Mesenchymal stem cell (in vitro differentiated cells and primary cell): Measurements from ENCODE around the gene C22orf31.
A peak's percentile ranks its signal among the peaks of the same experiment; 100 is the strongest.

ENCODE experiments used
- DNase-seq: peaks from one replicate; pipeline ENCODE4 v3.0.0-alpha.2; 2013
- H2AFZ ChIP-seq: one replicate; pipeline ENCODE4 v1.6.1; 2013; ENCODE audit warnings: low read depth, mild to moderate bottlenecking, control low read depth, inconsistent platforms, low read length, moderate library complexity
- H2AK5ac ChIP-seq: 2 replicates; pipeline ENCODE4 v1.6.1; 2013; ENCODE audit warnings: low read length, moderate library complexity, mild to moderate bottlenecking, inconsistent platforms; ENCODE audit not compliant: severe bottlenecking
- H2BK120ac ChIP-seq: one replicate; pipeline ENCODE4 v1.6.1; 2013; ENCODE audit warnings: low read depth, mild to moderate bottlenecking, inconsistent platforms, low read length, moderate library complexity
- H2BK12ac ChIP-seq, 2 experiments: one replicate each; pipeline ENCODE4 v1.6.1; 2013; ENCODE audit warnings: inconsistent platforms in 2 of 2, low read length in 2 of 2, mild to moderate bottlenecking in 2 of 2, moderate library complexity in 2 of 2, control low read depth in 1 of 2
- H2BK15ac ChIP-seq: one replicate; pipeline ENCODE4 v1.6.1; 2013; ENCODE audit warnings: mild to moderate bottlenecking, low read depth, inconsistent platforms; ENCODE audit not compliant: poor library complexity, severe bottlenecking
- H2BK5ac ChIP-seq: 2 replicates; pipeline ENCODE4 v1.6.1; 2013; ENCODE audit warnings: low read depth, mild to moderate bottlenecking, low read length, control low read depth, inconsistent platforms; ENCODE audit not compliant: poor library complexity, severe bottlenecking
- H3K14ac ChIP-seq, 2 experiments: one replicate each; pipeline ENCODE4 v1.6.1; 2013; ENCODE audit warnings: inconsistent platforms in 2 of 2, low read length in 2 of 2, control low read depth in 1 of 2, mild to moderate bottlenecking in 1 of 2, moderate library complexity in 1 of 2
- H3K18ac ChIP-seq, 2 experiments: one replicate each; pipeline ENCODE4 v1.6.1; 2013; ENCODE audit warnings: inconsistent platforms in 2 of 2, low read length in 2 of 2, control low read depth in 1 of 2, low read depth in 1 of 2, mild to moderate bottlenecking in 1 of 2
- H3K23ac ChIP-seq, 2 experiments: one replicate each; pipeline ENCODE4 v1.6.1; 2013; ENCODE audit warnings: inconsistent platforms in 2 of 2, low read length in 2 of 2, mild to moderate bottlenecking in 2 of 2, moderate library complexity in 2 of 2, control low read depth in 1 of 2
- H3K27ac ChIP-seq: 2 replicates; pipeline ENCODE4 v1.5.1; 2013; ENCODE audit warnings: mild to moderate bottlenecking, moderate library complexity, low read length, control low read depth, inconsistent platforms; ENCODE audit not compliant: poor library complexity, severe bottlenecking
- H3K27me3 ChIP-seq, 2 experiments: 2 replicates each; pipeline versions ENCODE4 v1.6.1 to v1.7.0; 2013; ENCODE audit warnings: low read length in 2 of 2, mild to moderate bottlenecking in 2 of 2, moderate library complexity in 2 of 2, control low read depth in 1 of 2, inconsistent platforms in 1 of 2; ENCODE audit not compliant: control insufficient read depth in 1 of 2, insufficient read depth in 1 of 2
- H3K36me3 ChIP-seq, 2 experiments: 2 replicates each; pipeline versions ENCODE4 v1.6.1 to v1.7.0; 2013; ENCODE audit warnings: low read length in 2 of 2, control low read depth in 1 of 2, inconsistent platforms in 1 of 2, low read depth in 1 of 2, mild to moderate bottlenecking in 1 of 2; ENCODE audit not compliant: insufficient read depth in 2 of 2, control insufficient read depth in 1 of 2
- H3K4ac ChIP-seq, 2 experiments: one replicate each; pipeline ENCODE4 v1.6.1; 2013; ENCODE audit warnings: inconsistent platforms in 2 of 2, low read length in 2 of 2, mild to moderate bottlenecking in 2 of 2, moderate library complexity in 2 of 2, control low read depth in 1 of 2, low read depth in 1 of 2
- H3K4me1 ChIP-seq: 2 replicates; pipeline ENCODE4 v1.6.1; 2013; ENCODE audit warnings: low read depth, low read length, control low read depth; ENCODE audit not compliant: control insufficient read depth, insufficient read depth
- H3K4me2 ChIP-seq: 2 replicates; pipeline ENCODE4 v1.6.1; 2013; ENCODE audit warnings: low read length, mild to moderate bottlenecking, inconsistent platforms; ENCODE audit not compliant: poor library complexity, severe bottlenecking
- H3K4me3 ChIP-seq, 2 experiments: 2 replicates each; pipeline versions ENCODE4 v1.5.1 to v1.7.0; 2013; ENCODE audit warnings: low read length in 2 of 2, mild to moderate bottlenecking in 2 of 2, control low read depth in 1 of 2, low read depth in 1 of 2; ENCODE audit not compliant: insufficient read depth in 1 of 2
- H3K79me1 ChIP-seq: replicated peaks from 2 replicates; pipeline ENCODE4 v1.6.1; 2013; ENCODE audit warnings: mild to moderate bottlenecking, control low read depth, low read length, inconsistent platforms; ENCODE audit not compliant: poor library complexity, severe bottlenecking
- H3K9ac ChIP-seq: 2 replicates; pipeline ENCODE4 v1.7.0; 2013; ENCODE audit warnings: mild to moderate bottlenecking, low read length, moderate library complexity
- H3K9me3 ChIP-seq: 2 replicates; pipeline ENCODE4 v1.7.0; 2013; ENCODE audit warnings: mild to moderate bottlenecking, low read length; ENCODE audit not compliant: control insufficient read depth
- H4K8ac ChIP-seq: one replicate; pipeline ENCODE4 v1.6.1; 2013; ENCODE audit warnings: inconsistent platforms, mild to moderate bottlenecking, low read length, moderate library complexity
- H4K91ac ChIP-seq: one replicate; pipeline ENCODE4 v1.6.1; 2013; ENCODE audit warnings: mild to moderate bottlenecking, low read length, inconsistent platforms
- WGBS: methylation state at CpG from one replicate; pipeline ENCODE4 v1.1.7; 2013; ENCODE audit warnings: mixed read lengths; 5-methylcytosine and 5-hydroxymethylcytosine counted together

The C22orf31 gene

GRCh38 chr22:29029202-29030000 is 32.2 kb downstream of the C22orf31 start:
- no peak for DNase-seq
- Histone ChIP-seq H3K27me3 (no peaks in the 10 kb centered on the region), H3K36me3 (peaks cover 0 to 3% of the 10 kb centered on the region in 2 experiments), H3K23ac (no peak overlapping the region), H3K4me1 (peaks cover 24% of the 10 kb centered on the region), H3K9ac (no peak overlapping the region), H3K4me2 (no peak overlapping the region), H3K4ac (no peak overlapping the region), H2BK12ac (peak overlapping the region in 1 of 2 experiments; percentile 64), H3K79me1 (peaks cover 37% of the 10 kb centered on the region), H3K9me3 (no peaks in the 10 kb centered on the region), H3K18ac (peak overlapping the region in 1 of 2 experiments; percentile 59), H3K14ac (no peak overlapping the region), H4K8ac (no peak overlapping the region), H2AFZ (no peak overlapping the region), H2AK5ac (peak overlapping the region; percentile 85), H2BK120ac (no peak overlapping the region), H2BK15ac (no peak overlapping the region), H2BK5ac (no peak overlapping the region), H3K4me3 (no peak overlapping the region), H4K91ac (no peak overlapping the region), H3K27ac (peak overlapping the region; percentile 99)
- 88% methylated on average over 7 of the region's 9 CpGs for WGBS

GRCh38 chr22:29028468-29028867 is 33.2 kb downstream of the C22orf31 start:
- Histone ChIP-seq H3K4me1 (peaks cover 27% of the 10 kb centered on the region), H3K23ac (no peak overlapping the region), H2BK12ac (peak overlapping the region in 1 of 2 experiments; percentile 17), H2AFZ (no peak overlapping the region), H2BK15ac (peak overlapping the region; percentile 21), H3K4me2 (no peak overlapping the region), H4K8ac (no peak overlapping the region), H2AK5ac (peak overlapping the region; percentile 46), H3K4ac (no peak overlapping the region), H3K79me1 (peaks cover 28% of the 10 kb centered on the region), H3K36me3 (peaks cover 0 to 3% of the 10 kb centered on the region in 2 experiments), H3K9ac (no peak overlapping the region), H4K91ac (no peak overlapping the region), H2BK5ac (no peak overlapping the region), H3K14ac (no peak overlapping the region), H3K4me3 (no peak overlapping the region), H3K27ac (no peak overlapping the region), H2BK120ac (no peak overlapping the region), H3K27me3 (no peaks in the 10 kb centered on the region), H3K18ac (no peak overlapping the region), H3K9me3 (no peaks in the 10 kb centered on the region)
- DNase-seq, result peak; percentile 20
- WGBS, result 93% methylated on average over 4 of the region's 4 CpGs

GRCh38 chr22:29026579-29026978 is 35.1 kb downstream of the C22orf31 start:
- H3K14ac ChIP-seq, result no peak overlapping the region
- H4K91ac ChIP-seq, result no peak overlapping the region
- H2BK5ac ChIP-seq, result no peak overlapping the region
- H3K4me2 ChIP-seq, result no peak overlapping the region
- no peak overlapping the region for H3K18ac ChIP-seq
- 100% methylated on average over 3 of the region's 3 CpGs for WGBS
- no peak overlapping the region for H3K4ac ChIP-seq
- no peak overlapping the region for H2BK12ac ChIP-seq
- no peak overlapping the region for H2BK15ac ChIP-seq
- H3K4me3 ChIP-seq, result no peak overlapping the region
- H3K36me3 ChIP-seq, result peaks cover 0 to 3% of the 10 kb centered on the region in 2 experiments
- no peaks in the 10 kb centered on the region for H3K9me3 ChIP-seq
- H2AK5ac ChIP-seq, result no peak overlapping the region
- no peak overlapping the region for H3K27ac ChIP-seq
- no peak overlapping the region for H4K8ac ChIP-seq
- peaks cover 25% of the 10 kb centered on the region for H3K79me1 ChIP-seq
- no peak for DNase-seq
- no peak overlapping the region for H2AFZ ChIP-seq
- no peak overlapping the region for H2BK120ac ChIP-seq
- no peaks in the 10 kb centered on the region for H3K27me3 ChIP-seq
- no peak overlapping the region for H3K23ac ChIP-seq
- peaks cover 16% of the 10 kb centered on the region for H3K4me1 ChIP-seq
- H3K9ac ChIP-seq, result no peak overlapping the region

- Histone ChIP-seq H3K4me2 (no peak overlapping the region), H3K14ac (no peak overlapping the region), H2BK120ac (no peak overlapping the region), H2BK12ac (no peak overlapping the region), H3K9ac (no peak overlapping the region), H2BK15ac (no peak overlapping the region), H3K27ac (peak overlapping the region; percentile 78), H4K8ac (no peak overlapping the region), H3K4ac (no peak overlapping the region), H3K79me1 (peaks cover 34% of the 10 kb centered on the region), H3K4me1 (peaks cover 12% of the 10 kb centered on the region), H4K91ac (no peak overlapping the region), H3K18ac (no peak overlapping the region), H2BK5ac (peak overlapping the region; percentile 2), H2AK5ac (peak overlapping the region; percentile 27), H3K9me3 (no peaks in the 10 kb centered on the region), H3K36me3 (peaks cover 0 to 3% of the 10 kb centered on the region in 2 experiments), H3K23ac (no peak overlapping the region), H3K27me3 (no peaks in the 10 kb centered on the region), H3K4me3 (no peak overlapping the region), H2AFZ (no peak overlapping the region)
- no peak for DNase-seq
- WGBS, result 81% methylated on average over 3 of the region's 3 CpGs
These were observed 38.3 kb downstream of the C22orf31 start for GRCh38 chr22:29023172-29023796.
